ENCODE results near the gene CXCL17.

Gene CXCL17

GRCh38 chr19:42428676-42429075 is 14.1 kb downstream of the CXCL17 start:
- Histone ChIP-seq H3K27ac (no peak overlapping the region), H3K4me3 (no peak overlapping the region)

- H3K27ac ChIP-seq, result no peak within 1 kb of the TSS
- H3K4me3 ChIP-seq, result no peak within 1 kb of the TSS
Observed at GRCh38 chr19:42427313-42427712, 15.4 kb downstream of the CXCL17 start, which contains the start of gene LIPE. TSS of gene LIPE (minus strand) at chr19:42427388. CDS start at chr19:42427149, 239 bp downstream.

- Histone ChIP-seq H3K4me3 (no peak overlapping the region), H3K27ac (no peak overlapping the region)
Observed at GRCh38 chr19:42426643-42427042, 16.1 kb downstream of the CXCL17 start.

GRCh38 chr19:42424712-42425131 is 18.0 kb downstream of the CXCL17 start:
- Histone ChIP-seq H3K4me3 (no peak overlapping the region), H3K27ac (no peak overlapping the region)

- H3K4me3 ChIP-seq, result peak overlapping the region in 3 of 7 experiments; percentile 46 to 55 (median 47)
- H3K27ac ChIP-seq, result peak overlapping the region in 1 of 21 experiments; percentile 51
Observed at GRCh38 chr19:42424345-42424707, 18.4 kb downstream of the CXCL17 start.

- H3K4me3 ChIP-seq, result peak overlapping the region; percentile 42 to 55 (median 47)
- peak overlapping the region in 18 of 21 experiments; percentile 10 to 78 (median 50) for H3K27ac ChIP-seq
Observed at GRCh38 chr19:42423462-42424344, 19.0 kb downstream of the CXCL17 start.

GRCh38 chr19:42422901-42423461 is 19.8 kb downstream of the CXCL17 start:
- peak overlapping the region in 19 of 21 experiments; percentile 10 to 78 (median 48) for H3K27ac ChIP-seq
- H3K4me3 ChIP-seq, result peak overlapping the region; percentile 42 to 55 (median 47)

- Histone ChIP-seq H3K27ac (peak overlapping the region in 17 of 21 experiments; percentile 20 to 78 (median 49)), H3K4me3 (peak overlapping the region; percentile 42 to 55 (median 47))
Observed at GRCh38 chr19:42422092-42422900, 20.4 kb downstream of the CXCL17 start.

- Histone ChIP-seq H3K27ac (peak overlapping the region in 15 of 21 experiments; percentile 15 to 78 (median 37)), H3K4me3 (no peak overlapping the region)
Observed at GRCh38 chr19:42421591-42422031, 21.1 kb downstream of the CXCL17 start.

GRCh38 chr19:42421101-42421500 is 21.6 kb downstream of the CXCL17 start:
- peak overlapping the region in 11 of 21 experiments; percentile 22 to 52 (median 37) for H3K27ac ChIP-seq
- H3K4me3 ChIP-seq, result no peak overlapping the region

GRCh38 chr19:42420055-42420544 is 22.6 kb downstream of the CXCL17 start:
- H3K4me3 ChIP-seq, result no peak overlapping the region
- peak overlapping the region in 1 of 21 experiments; percentile 52 for H3K27ac ChIP-seq

GRCh38 chr19:42419309-42419708 is 23.4 kb downstream of the CXCL17 start:
- Histone ChIP-seq H3K27ac (peak overlapping the region in 4 of 21 experiments; percentile 3 to 52 (median 34)), H3K4me3 (no peak overlapping the region)

- Histone ChIP-seq H3K27ac (no peak overlapping the region), H3K4me3 (no peak overlapping the region)
Observed at GRCh38 chr19:42412661-42413076, 30.1 kb downstream of the CXCL17 start.

GRCh38 chr19:42412227-42412626 is 30.5 kb downstream of the CXCL17 start:
- Histone ChIP-seq H3K27ac (no peak overlapping the region), H3K4me3 (no peak overlapping the region)

GRCh38 chr19:42411581-42412178 is 31.1 kb downstream of the CXCL17 start:
- no peak overlapping the region for H3K27ac ChIP-seq
- H3K4me3 ChIP-seq, result no peak overlapping the region

GRCh38 chr19:42410371-42410770 is 32.4 kb downstream of the CXCL17 start:
- Histone ChIP-seq H3K27ac (no peak overlapping the region), H3K4me3 (no peak overlapping the region)

- no peak overlapping the region for H3K4me3 ChIP-seq
- peak overlapping the region in 1 of 21 experiments; percentile 42 for H3K27ac ChIP-seq
Observed at GRCh38 chr19:42409477-42409876, 33.3 kb downstream of the CXCL17 start.

GRCh38 chr19:42407816-42408175 is 35.0 kb downstream of the CXCL17 start:
- Histone ChIP-seq H3K27ac (no peak overlapping the region), H3K4me3 (no peak overlapping the region)

- no peak overlapping the region for H3K4me3 ChIP-seq
- no peak overlapping the region for H3K27ac ChIP-seq
Observed at GRCh38 chr19:42407085-42407815, 35.5 kb downstream of the CXCL17 start.
